HepG2 (cell line): ENCODE measurements around the gene SYNGR1. TPM values are rescaled to one million over a fixed set of nuclear protein-coding genes. Genes with fewer than 3 reads are reported as not detected.

Source experiments
- ATAC-seq: fragments of 200-7000 bp; cut with Tn5 transposase; 3 replicates; pipeline ENCODE4 v1.9.1; 2020; ENCODE audit warnings: mild to moderate bottlenecking, moderate library complexity
- BruUV-seq: library from RNA; stranded (reverse); fragments of 400-500 nt; replicated peaks from 2 replicates; lab custom pipeline; 2021; lab: Mats Ljungman, UMichigan
- CTCF ChIA-PET: fragments of 300-600 bp; formaldehyde crosslinking; extraction: SDS; loops from one replicate; lab custom pipeline; 2021; ENCODE audit warnings: low total read pairs, inconsistent platforms, low intra/inter-chr PET ratio; lab: Yijun Ruan, JAX
- POLR2A ChIA-PET: fragments of 350-600 bp; sonication (Branson Sonifier 250); formaldehyde crosslinking; loops from one replicate; lab custom pipeline; 2020; ENCODE audit warnings: antibody characterized with exemption, inconsistent platforms; lab: Yijun Ruan, JAX
- DNase-seq: peaks from one replicate; pipeline ENCODE4 v3.0.0-alpha.2; 2015; ENCODE audit warnings: low spot score
- FAIRE-seq: peaks from 3 replicates; lab custom pipeline; 2011; peaks lifted over from hg19 to GRCh38; lab: Jason Lieb, UNC
- H2AFZ ChIP-seq: one replicate; pipeline ENCODE4 v1.6.1; 2011; ENCODE audit warnings: low read length, inconsistent platforms
- H3K27ac ChIP-seq: fragments of 300-600 bp; 3 replicates; pipeline ENCODE4 v1.8.0; 2011; ENCODE audit warnings: mixed run types, mild to moderate bottlenecking, mixed read lengths, low read length, inconsistent platforms; ENCODE audit not compliant: insufficient read depth; ENCODE audit errors: extremely low read length
- H3K27me3 ChIP-seq, 2 experiments: fragments of 200-600 bp in 1 of 2; 2 replicates in 1 of 2; 3 replicates in 1 of 2; pipeline versions ENCODE4 v1.6.0 to v1.8.0; 2011; ENCODE audit warnings: low read length in 2 of 2, mild to moderate bottlenecking in 2 of 2, moderate library complexity in 2 of 2, inconsistent platforms in 1 of 2; ENCODE audit not compliant: insufficient read depth in 2 of 2, control insufficient read depth in 1 of 2
- H3K36me3 ChIP-seq, 2 experiments: fragments of 200-600 bp in 1 of 2; replicated peaks in 1 of 2; 2 replicates in 1 of 2; 3 replicates in 1 of 2; pipeline versions ENCODE4 v1.5.1 to v1.8.0; 2011; ENCODE audit warnings: low read length in 2 of 2, inconsistent platforms in 1 of 2; ENCODE audit not compliant: insufficient read depth in 2 of 2, control insufficient read depth in 1 of 2
- H3K4me1 ChIP-seq: 2 replicates; pipeline ENCODE4 v1.5.1; 2012; ENCODE audit warnings: low read length, inconsistent platforms; ENCODE audit not compliant: insufficient read depth
- H3K4me2 ChIP-seq: 2 replicates; pipeline ENCODE4 v1.6.0; 2011; ENCODE audit warnings: low read depth, low read length, inconsistent platforms
- H3K4me3 ChIP-seq, 3 experiments: fragments of 200-600 bp in 1 of 3; sonication (generic), shearing (Covaris generic) in 1 of 3; replicated peaks in 1 of 3; 2 replicates each; pipeline ENCODE4 v1.5.1; 2011 to 2016; ENCODE audit warnings: low read length in 3 of 3, inconsistent platforms in 2 of 3, low read depth in 2 of 3, mild to moderate bottlenecking in 2 of 3, control low read depth in 1 of 3, mixed read lengths in 1 of 3; ENCODE audit not compliant: insufficient read depth in 1 of 3
- H3K79me2 ChIP-seq: one replicate; pipeline ENCODE4 v1.6.1; 2011; ENCODE audit warnings: low read length, inconsistent platforms; ENCODE audit not compliant: insufficient read depth
- H3K9ac ChIP-seq: 2 replicates; pipeline ENCODE4 v1.6.0; 2011; ENCODE audit warnings: mild to moderate bottlenecking, low read depth, low read length, inconsistent platforms; ENCODE audit not compliant: insufficient read depth
- H3K9me3 ChIP-seq: 2 replicates; pipeline ENCODE4 v1.5.1; 2012; ENCODE audit warnings: mild to moderate bottlenecking, low read length
- H4K20me1 ChIP-seq: 2 replicates; pipeline ENCODE4 v1.6.0; 2011; ENCODE audit warnings: inconsistent platforms, mild to moderate bottlenecking, low read length, moderate library complexity; ENCODE audit not compliant: insufficient read depth
- AGO1 ChIP-seq: fragments of 200-400 bp; formaldehyde crosslinking; IDR thresholded peaks from 2 replicates; pipeline ENCODE4 v1.6.1; 2017; ENCODE audit warnings: mild to moderate bottlenecking, low read depth, low read length, moderate library complexity; ENCODE audit not compliant: poor library complexity, severe bottlenecking
- CBX5 ChIP-seq: sonication (generic); formaldehyde crosslinking; IDR thresholded peaks from 2 replicates; pipeline ENCODE4 v1.4.0; 2020; ENCODE audit warnings: missing genetic modification reagents, borderline replicate concordance
- GZF1 ChIP-seq: sonication (generic); formaldehyde crosslinking; IDR thresholded peaks from 2 replicates; pipeline ENCODE4 v1.5.1; 2020; ENCODE audit warnings: mild to moderate bottlenecking, missing genetic modification reagents
- HNRNPLL ChIP-seq: fragments of 200-400 bp; formaldehyde crosslinking; IDR thresholded peaks from 2 replicates; pipeline ENCODE4 v1.6.1; 2017; ENCODE audit warnings: mild to moderate bottlenecking, low read depth, low read length; ENCODE audit not compliant: poor library complexity, severe bottlenecking
- JUNB ChIP-seq: sonication (generic); formaldehyde crosslinking; IDR thresholded peaks from 2 replicates; pipeline ENCODE4 v1.8.0; 2022; ENCODE audit warnings: missing genetic modification reagents, mild to moderate bottlenecking, borderline replicate concordance
- KDM5B ChIP-seq: sonication (generic); formaldehyde crosslinking; IDR thresholded peaks from 2 replicates; pipeline ENCODE4 v1.4.0; 2020; ENCODE audit warnings: missing genetic modification reagents, mild to moderate bottlenecking, borderline replicate concordance
- MAFF ChIP-seq: IDR thresholded peaks from 2 replicates; pipeline ENCODE4 v1.6.1; 2011; ENCODE audit warnings: low read depth, low read length, improper control_type of control experiment
- NAIF1 ChIP-seq: sonication (generic); formaldehyde crosslinking; IDR thresholded peaks from 2 replicates; pipeline ENCODE4 v1.5.0; 2020; ENCODE audit warnings: mild to moderate bottlenecking, missing genetic modification reagents, borderline replicate concordance
- ONECUT2 ChIP-seq: sonication (generic); formaldehyde crosslinking; IDR thresholded peaks from 2 replicates; pipeline ENCODE4 v1.4.0; 2020; ENCODE audit warnings: missing genetic modification reagents
- REL ChIP-seq: sonication (generic); formaldehyde crosslinking; conservative IDR thresholded peaks from 2 replicates; pipeline ENCODE4 v1.8.0; 2022; ENCODE audit warnings: mild to moderate bottlenecking, missing genetic modification reagents, moderate library complexity
- TCF7L2 ChIP-seq: IDR thresholded peaks from 2 replicates; pipeline ENCODE4 v1.6.1; 2011; ENCODE audit warnings: mild to moderate bottlenecking, low read depth, low read length, moderate library complexity
- YEATS2 ChIP-seq: sonication (generic); formaldehyde crosslinking; IDR thresholded peaks from 2 replicates; pipeline ENCODE4 v1.4.0; 2020; ENCODE audit warnings: missing genetic modification reagents, borderline replicate concordance
- ZNF33B ChIP-seq: sonication (generic); formaldehyde crosslinking; IDR thresholded peaks from 2 replicates; pipeline ENCODE4 v1.5.1; 2020; ENCODE audit warnings: mild to moderate bottlenecking, missing genetic modification reagents
- ZNF34 ChIP-seq: sonication (generic); formaldehyde crosslinking; IDR thresholded peaks from 2 replicates; pipeline ENCODE4 v1.4.0; 2020; ENCODE audit warnings: mild to moderate bottlenecking, missing genetic modification reagents, borderline replicate concordance
- ZNF367 ChIP-seq: sonication (generic); formaldehyde crosslinking; IDR thresholded peaks from 2 replicates; pipeline ENCODE4 v1.4.0; 2020; ENCODE audit warnings: missing genetic modification reagents, borderline replicate concordance
- ZNF552 ChIP-seq: sonication (generic); formaldehyde crosslinking; IDR thresholded peaks from 2 replicates; pipeline ENCODE4 v1.9.0; 2022; ENCODE audit warnings: missing genetic modification reagents, mild to moderate bottlenecking, borderline replicate concordance
- WGBS: methylation state at CpG from one replicate; pipeline ENCODE4 v1.1.6; 2017; ENCODE audit warnings: low lambda C conversion rate; 5-methylcytosine and 5-hydroxymethylcytosine counted together
- in situ Hi-C: cut with HindIII; loops from 2 replicates; pipeline ENCODE4 v1.10.0; 2017; ENCODE audit warnings: low pct_unique_long_range_greater_than_20kb; ENCODE audit not compliant: extremely low pct_ligation_motif_present
- intact Hi-C: fragments of 100-400 bp; cut with micrococcal nuclease; formaldehyde crosslinking; loops from one replicate; pipeline ENCODE4 v1.10.0; 2022; ENCODE audit not compliant: unreplicated experiment
- polyA plus RNA-seq, 8 experiments: library from polyadenylated mRNA; depleted of rRNA in 3 of 8; stranded (reverse) in 7 of 8; unstranded in 1 of 8; fragments of >200 nt; fragmentation: Illumina TruSeq in 4 of 8; extraction: Trizol in 4 of 8; gene quantifications; 2 replicates each; pipeline versions ENCODE4 v1.2.1 to v1.2.3, GENCODE V29; 2011 to 2016; ENCODE audit warnings: low read depth in 4 of 8, missing spikeins in 1 of 8, mixed read lengths in 1 of 8; ENCODE audit not compliant: insufficient read depth in 1 of 8
- total RNA-seq, 5 experiments: library from RNA; depleted of rRNA; stranded (reverse); fragments of >200 nt; fragmentation: Illumina TruSeq; extraction: Trizol; gene quantifications; 2 replicates each; pipeline ENCODE4 v1.2.3, GENCODE V29; 2016; ENCODE audit warnings: low read depth in 1 of 5
- TF ChIP-seq, protein P1 (sequence below): sonication (generic); formaldehyde crosslinking; IDR thresholded peaks from 2 replicates; pipeline ENCODE4 v1.5.0; 2020; ENCODE audit warnings: missing genetic modification reagents, mild to moderate bottlenecking, borderline replicate concordance
- TF ChIP-seq, protein P2 (sequence below): sonication (generic); formaldehyde crosslinking; IDR thresholded peaks from 2 replicates; pipeline ENCODE4 v1.8.0; 2023; ENCODE audit warnings: mild to moderate bottlenecking, missing genetic modification reagents

Gene SYNGR1
- total and polyA plus RNA-seq, 2 of the 13 experiments (the other 11 are each of a cell fraction or from before 2014, with no cell fraction given) = 0.27 to 2.7 TPM

DNA sequence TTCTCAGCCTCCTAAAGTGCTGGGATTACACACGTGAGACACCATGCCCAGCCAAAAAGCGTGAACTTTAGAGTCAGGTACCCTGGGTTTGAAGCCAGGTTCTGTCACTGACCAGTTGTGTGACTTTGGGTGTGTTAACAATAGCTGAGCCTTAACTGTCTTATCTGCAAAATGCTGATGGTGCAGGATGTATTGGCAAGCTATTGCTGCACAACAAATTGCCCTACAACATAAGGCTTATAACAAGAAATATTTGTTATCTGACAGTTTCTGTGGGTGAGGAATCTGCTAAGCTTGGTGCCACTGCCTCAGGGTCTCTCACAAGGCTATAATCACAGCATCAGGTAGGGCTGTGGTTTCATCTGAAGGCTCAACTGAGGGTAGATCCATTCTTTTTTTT lies 21.9 kb downstream of the SYNGR1 start (continued):
- TF ChIP-seq, protein P1, sequence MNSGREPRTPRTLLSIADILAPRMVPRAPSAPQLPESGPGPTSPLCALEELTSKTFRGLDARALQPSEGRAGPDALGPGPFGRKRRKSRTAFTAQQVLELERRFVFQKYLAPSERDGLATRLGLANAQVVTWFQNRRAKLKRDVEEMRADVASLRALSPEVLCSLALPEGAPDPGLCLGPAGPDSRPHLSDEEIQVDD = no peak
- TF ChIP-seq ONECUT2 (CRISPR knock-in tag) = no peak

DNA sequence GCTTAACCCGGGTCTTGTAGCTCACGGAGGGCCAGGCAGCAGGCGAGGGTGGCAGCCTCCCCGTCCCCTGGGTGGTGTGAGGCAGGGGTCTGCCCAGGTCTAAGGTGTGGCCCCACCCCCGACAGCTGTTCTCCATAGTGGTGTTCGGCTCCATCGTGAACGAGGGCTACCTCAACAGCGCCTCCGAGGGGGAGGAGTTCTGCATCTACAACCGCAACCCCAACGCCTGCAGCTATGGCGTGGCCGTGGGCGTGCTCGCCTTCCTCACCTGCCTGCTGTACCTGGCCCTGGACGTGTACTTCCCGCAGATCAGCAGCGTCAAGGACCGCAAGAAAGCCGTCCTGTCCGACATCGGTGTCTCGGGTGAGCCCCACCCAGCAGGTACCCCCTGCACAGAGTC lies 24.4 kb downstream of the SYNGR1 start:
- intact Hi-C loops = no loop called here

More for the DNA sequence above, 24.4 kb downstream of the SYNGR1 start:
- H3K4me1 ChIP-seq = no peaks in the 10 kb centered on the region
- H3K79me2 ChIP-seq = no peaks in the 10 kb centered on the region
- H4K20me1 ChIP-seq = no peaks in the 10 kb centered on the region
- ATAC-seq (no peak), DNase-seq (no peak), FAIRE-seq (no peak)
- H3K27ac ChIP-seq = no peak overlapping the region
- H3K4me3 ChIP-seq = no peak overlapping the region
- 21% methylated on average over 5 of the region's 24 CpGs for WGBS
- H3K27me3 ChIP-seq = peaks cover 2 to 5% of the 10 kb centered on the region in 2 experiments; a peak in 2 of 5 replicates
- peaks cover 5% of the 10 kb centered on the region; the same call in 1 of the 2 replicates for H3K9me3 ChIP-seq
- H3K9ac ChIP-seq = no peak overlapping the region
- POLR2A ChIA-PET = no interaction called here
- H3K36me3 ChIP-seq = no peaks in the 10 kb centered on the region
- no peak for TF ChIP-seq REL (CRISPR knock-in tag)
- no peak for TF ChIP-seq AGO1
- no peak for TF ChIP-seq GZF1 (CRISPR knock-in tag)
- no peak for TF ChIP-seq YEATS2
- no peak for TF ChIP-seq MAFF
- TF ChIP-seq, protein P2, sequence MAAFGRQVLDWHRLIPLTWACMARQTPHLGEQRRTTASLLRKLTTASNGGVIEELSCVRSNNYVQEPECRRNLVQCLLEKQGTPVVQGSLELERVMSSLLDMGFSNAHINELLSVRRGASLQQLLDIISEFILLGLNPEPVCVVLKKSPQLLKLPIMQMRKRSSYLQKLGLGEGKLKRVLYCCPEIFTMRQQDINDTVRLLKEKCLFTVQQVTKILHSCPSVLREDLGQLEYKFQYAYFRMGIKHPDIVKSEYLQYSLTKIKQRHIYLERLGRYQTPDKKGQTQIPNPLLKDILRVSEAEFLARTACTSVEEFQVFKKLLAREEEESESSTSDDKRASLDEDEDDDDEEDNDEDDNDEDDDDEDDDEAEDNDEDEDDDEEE (CRISPR knock-in tag) = no peak
- no peak for TF ChIP-seq NAIF1 (CRISPR knock-in tag)
- TF ChIP-seq HNRNPLL = no peak
- TF ChIP-seq ZNF34 (CRISPR knock-in tag) = no peak
- no peak for TF ChIP-seq JUNB
- TF ChIP-seq TCF7L2 = no peak
- no peak for TF ChIP-seq KDM5B (CRISPR knock-in tag)
- no peak for TF ChIP-seq CBX5 (CRISPR knock-in tag)
- TF ChIP-seq ZNF552 (CRISPR knock-in tag) = no peak
- no peak for TF ChIP-seq ZNF367
- no peak for TF ChIP-seq ZNF33B (CRISPR knock-in tag)
- in situ Hi-C loops = no loop called here
- no peak overlapping the region for H2AFZ ChIP-seq
- CTCF ChIA-PET = no interaction called here
- no peak overlapping the region for H3K4me2 ChIP-seq
- no TSS peak for BruUV-seq
